HG03039 (cell line): ENCODE data around the gene PPP1R13B.
"Not testable (repeated sequence)": the region's sequence is repeated elsewhere in the genome, so short reads cannot be mapped to it uniquely, and the experiment has no call there.

Experiments
- ATAC-seq: cut with Tn5 transposase; IDR thresholded peaks from one replicate; pipeline ENCODE4 v1.9.1; 2021; ENCODE audit warnings: mild to moderate bottlenecking, moderate library complexity; ENCODE audit not compliant: unreplicated experiment

Gene PPP1R13B

GRCh38 chr14:103702497-103703432 lies 144.6 kb downstream of the PPP1R13B start:
- no peak for ATAC-seq

- no peak for ATAC-seq
Measured at GRCh38 chr14:103702095-103702494, 145.3 kb downstream of the PPP1R13B start.

GRCh38 chr14:103700753-103701490 lies 146.5 kb downstream of the PPP1R13B start:
- ATAC-seq: no peak

GRCh38 chr14:103699901-103700752 lies 147.2 kb downstream of the PPP1R13B start:
- no peak for ATAC-seq

GRCh38 chr14:103699261-103699661 lies 148.1 kb downstream of the PPP1R13B start:
- ATAC-seq: no peak

GRCh38 chr14:103698380-103699260 lies 148.8 kb downstream of the PPP1R13B start:
- no peak for ATAC-seq

- no peak for ATAC-seq
Measured at GRCh38 chr14:103697603-103698379, 149.6 kb downstream of the PPP1R13B start.

- no peak for ATAC-seq
Measured at GRCh38 chr14:103697206-103697602, 150.2 kb downstream of the PPP1R13B start.

GRCh38 chr14:103696466-103697071 lies 150.8 kb downstream of the PPP1R13B start:
- no peak for ATAC-seq

- no peak for ATAC-seq
Measured at GRCh38 chr14:103696070-103696402, 151.3 kb downstream of the PPP1R13B start.

- ATAC-seq: no peak
Measured at GRCh38 chr14:103695296-103696069, 151.9 kb downstream of the PPP1R13B start.

GRCh38 chr14:103694572-103695026 lies 152.8 kb downstream of the PPP1R13B start:
- no peak for ATAC-seq

- no peak for ATAC-seq
Measured at GRCh38 chr14:103693515-103693914, 153.9 kb downstream of the PPP1R13B start.

- no peak for ATAC-seq
Measured at GRCh38 chr14:103692871-103693270, 154.5 kb downstream of the PPP1R13B start.

GRCh38 chr14:103692159-103692558 lies 155.2 kb downstream of the PPP1R13B start:
- no peak for ATAC-seq

- not testable (repeated sequence) for ATAC-seq
Measured at GRCh38 chr14:103691655-103692054, 155.7 kb downstream of the PPP1R13B start.

- no peak for ATAC-seq
Measured at GRCh38 chr14:103690332-103690731, 157.0 kb downstream of the PPP1R13B start.
